ENCODE results near the gene SCUBE1.

The SCUBE1 gene

DNA sequence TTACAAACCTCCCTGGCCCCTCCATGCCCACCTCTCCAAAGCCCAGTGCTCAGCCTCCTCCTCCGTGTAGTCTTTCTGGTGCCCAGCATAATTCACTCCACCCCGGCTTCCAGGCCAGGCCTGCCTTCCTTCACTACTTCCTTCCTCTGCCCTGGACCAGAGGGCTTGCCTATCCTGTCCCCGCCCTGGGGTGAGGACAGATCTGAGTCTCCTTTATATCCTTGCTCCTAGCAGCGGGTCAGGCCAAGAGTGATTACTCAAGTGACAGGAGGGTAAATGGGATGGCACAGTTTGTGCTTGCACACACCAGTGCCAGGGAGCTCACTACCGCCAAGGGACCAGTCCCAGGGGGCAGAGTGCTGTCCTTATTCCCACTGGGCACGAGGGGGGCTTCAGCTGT lies 48.0 kb downstream of the SCUBE1 start:
- H2AFZ ChIP-seq (ENCODE audit: insufficient read depth, low read length, poor library complexity), result no peak overlapping the region
- DNase-seq, result no peak
- no CpG with 5 or more reads among the region's 6 CpGs for WGBS (ENCODE audit: extremely low coverage, insufficient coverage, insufficient read length)

DNA sequence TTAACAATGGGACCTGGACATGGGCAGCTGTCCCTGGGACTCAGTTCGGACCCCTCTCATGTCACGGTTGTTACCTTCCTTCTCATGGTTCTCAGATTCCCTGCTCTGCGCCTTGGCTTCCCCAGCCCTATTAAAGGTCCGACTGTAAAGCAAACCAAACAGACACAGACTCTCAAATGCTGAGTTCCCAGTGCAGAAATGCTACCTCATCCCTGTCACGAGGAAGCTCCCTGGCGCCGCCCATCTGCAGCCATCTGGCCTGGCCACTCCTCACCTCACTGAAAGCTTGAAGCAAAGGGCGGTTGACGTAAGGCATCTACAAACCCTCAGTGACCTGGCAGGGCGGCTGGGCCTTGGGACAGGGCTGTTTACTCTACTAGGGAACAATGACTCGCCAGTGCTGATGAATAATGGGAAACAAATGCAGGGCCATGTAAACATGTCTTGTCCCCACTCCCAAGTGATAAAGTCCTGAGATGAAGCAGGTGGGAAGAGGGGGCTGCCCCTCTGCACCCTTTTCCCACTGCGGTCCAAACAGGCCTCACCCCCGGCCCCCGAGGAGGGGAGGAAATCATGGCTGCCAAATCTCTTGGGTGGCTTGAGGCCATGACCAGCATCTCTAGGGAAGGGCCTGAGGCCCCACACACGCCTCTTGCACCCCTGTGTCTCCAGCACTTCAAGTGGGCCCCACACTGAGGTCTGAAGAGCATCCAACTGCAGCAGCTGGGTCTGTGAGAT lies 49.3 kb downstream of the SCUBE1 start:
- DNase-seq, result peak; percentile 96 to 97
- no peak overlapping the region for H3K4me3 ChIP-seq (ENCODE audit: low read depth, low read length)
- no peak overlapping the region for H2BK120ac ChIP-seq (ENCODE audit: insufficient read depth, low read length, poor library complexity)
- no peak overlapping the region for H4K8ac ChIP-seq (ENCODE audit: low read depth, low read length)
- no peak overlapping the region for H3K14ac ChIP-seq (ENCODE audit: low read length)
- peaks cover 0 to 6% of the 10 kb centered on the region in 2 experiments for H3K4me1 ChIP-seq (ENCODE audit: control insufficient read depth in 1 of 2, insufficient read depth in 2 of 2, low read length in 2 of 2)
- no peak overlapping the region for H3K23ac ChIP-seq (ENCODE audit: low read length)
- no peak overlapping the region for H2BK5ac ChIP-seq (ENCODE audit: low read depth, low read length, poor library complexity)
- no CpG with 5 or more reads among the region's 15 CpGs for WGBS (ENCODE audit: extremely low coverage, insufficient coverage, insufficient read length)
- H3K9me3 ChIP-seq (ENCODE audit: insufficient read depth, low read depth, low read length), result no peaks in the 10 kb centered on the region
- H3K18ac ChIP-seq (ENCODE audit: low read length), result no peak overlapping the region
- no peak overlapping the region for H3K27ac ChIP-seq (ENCODE audit: low read depth, low read length)
- no peak overlapping the region for H4K12ac ChIP-seq (ENCODE audit: low read depth, low read length)
- no peaks in the 10 kb centered on the region for H3K79me2 ChIP-seq (ENCODE audit: control insufficient read depth, insufficient read depth, low read length, poor library complexity)
- no peak overlapping the region for H4K91ac ChIP-seq (ENCODE audit: low read depth, low read length)
- no peak overlapping the region for H3K9ac ChIP-seq (ENCODE audit: low read length)
- no peaks in the 10 kb centered on the region for H3K36me3 ChIP-seq (ENCODE audit: control insufficient read depth in 1 of 2, insufficient read depth in 2 of 2, low read length in 2 of 2)
- no peaks in the 10 kb centered on the region for H3K79me1 ChIP-seq (ENCODE audit: low read length)
- no peaks in the 10 kb centered on the region for H3K27me3 ChIP-seq (ENCODE audit: insufficient read depth, low read length)
- H3K4ac ChIP-seq (ENCODE audit: low read depth, low read length), result no peak overlapping the region
- no peak overlapping the region for H2AK5ac ChIP-seq (ENCODE audit: low read length)
- H3K4me2 ChIP-seq (ENCODE audit: low read length), result no peak overlapping the region
- no peak overlapping the region for H2AFZ ChIP-seq (ENCODE audit: insufficient read depth, low read length, poor library complexity)
- H2BK12ac ChIP-seq (ENCODE audit: low read length), result no peak overlapping the region

More for the DNA sequence above, 48.0 kb downstream of the SCUBE1 start:
- Histone ChIP-seq H3K4me2 (ENCODE audit: low read length) (no peak overlapping the region), H3K36me3 (ENCODE audit: control insufficient read depth in 1 of 2, insufficient read depth in 2 of 2, low read length in 2 of 2) (no peaks in the 10 kb centered on the region), H3K4me1 (ENCODE audit: control insufficient read depth in 1 of 2, insufficient read depth in 2 of 2, low read length in 2 of 2) (peaks cover 0 to 6% of the 10 kb centered on the region in 2 experiments), H2BK120ac (ENCODE audit: insufficient read depth, low read length, poor library complexity) (no peak overlapping the region), H3K79me2 (ENCODE audit: control insufficient read depth, insufficient read depth, low read length, poor library complexity) (no peaks in the 10 kb centered on the region), H3K18ac (ENCODE audit: low read length) (no peak overlapping the region), H3K79me1 (ENCODE audit: low read length) (no peaks in the 10 kb centered on the region), H3K27ac (ENCODE audit: low read depth, low read length) (no peak overlapping the region), H4K8ac (ENCODE audit: low read depth, low read length) (no peak overlapping the region), H3K4ac (ENCODE audit: low read depth, low read length) (no peak overlapping the region), H4K91ac (ENCODE audit: low read depth, low read length) (no peak overlapping the region), H2AK5ac (ENCODE audit: low read length) (no peak overlapping the region), H3K9me3 (ENCODE audit: insufficient read depth, low read depth, low read length) (no peaks in the 10 kb centered on the region), H2BK5ac (ENCODE audit: low read depth, low read length, poor library complexity) (no peak overlapping the region), H2BK12ac (ENCODE audit: low read length) (no peak overlapping the region), H3K27me3 (ENCODE audit: insufficient read depth, low read length) (no peaks in the 10 kb centered on the region), H3K4me3 (ENCODE audit: low read depth, low read length) (no peak overlapping the region), H3K14ac (ENCODE audit: low read length) (no peak overlapping the region), H4K12ac (ENCODE audit: low read depth, low read length) (no peak overlapping the region), H3K23ac (ENCODE audit: low read length) (no peak overlapping the region), H3K9ac (ENCODE audit: low read length) (no peak overlapping the region)

DNA sequence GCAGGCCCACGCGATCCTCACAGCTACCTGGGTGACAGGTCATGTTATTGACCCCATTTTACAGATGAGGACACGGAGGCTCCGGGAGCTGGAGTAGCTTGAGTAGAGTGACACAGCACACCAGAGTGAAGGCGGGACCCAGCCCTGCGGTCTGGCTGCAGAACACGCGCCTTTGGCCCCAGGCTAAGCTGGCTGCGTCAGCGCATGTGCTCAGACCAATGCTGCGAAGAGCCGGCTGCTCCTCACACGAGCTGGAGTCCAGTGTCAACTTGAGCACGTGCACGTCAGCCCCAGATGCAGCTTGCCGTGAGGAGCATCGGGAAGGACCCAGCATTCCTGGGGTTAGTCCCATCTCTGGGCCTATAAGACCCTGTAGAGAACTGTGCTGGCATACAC lies 49.9 kb downstream of the SCUBE1 start:
- H3K9me3 ChIP-seq (ENCODE audit: insufficient read depth, low read depth, low read length), result no peaks in the 10 kb centered on the region
- no peak overlapping the region for H2AK5ac ChIP-seq (ENCODE audit: low read length)
- no peaks in the 10 kb centered on the region for H3K79me2 ChIP-seq (ENCODE audit: control insufficient read depth, insufficient read depth, low read length, poor library complexity)
- no peak overlapping the region for H3K9ac ChIP-seq (ENCODE audit: low read length)
- H2AFZ ChIP-seq (ENCODE audit: insufficient read depth, low read length, poor library complexity), result no peak overlapping the region
- H2BK12ac ChIP-seq (ENCODE audit: low read length), result no peak overlapping the region
- no peak overlapping the region for H2BK120ac ChIP-seq (ENCODE audit: insufficient read depth, low read length, poor library complexity)
- H3K79me1 ChIP-seq (ENCODE audit: low read length), result no peaks in the 10 kb centered on the region
- H4K12ac ChIP-seq (ENCODE audit: low read depth, low read length), result no peak overlapping the region
- no peak overlapping the region for H3K27ac ChIP-seq (ENCODE audit: low read depth, low read length)
- H3K27me3 ChIP-seq (ENCODE audit: insufficient read depth, low read length), result no peaks in the 10 kb centered on the region
- no peak overlapping the region for H3K4ac ChIP-seq (ENCODE audit: low read depth, low read length)
- no peak overlapping the region for H3K4me3 ChIP-seq (ENCODE audit: low read depth, low read length)
- H2BK5ac ChIP-seq (ENCODE audit: low read depth, low read length, poor library complexity), result no peak overlapping the region
- no peak overlapping the region for H3K4me2 ChIP-seq (ENCODE audit: low read length)
- H3K36me3 ChIP-seq (ENCODE audit: control insufficient read depth in 1 of 2, insufficient read depth in 2 of 2, low read length in 2 of 2), result no peaks in the 10 kb centered on the region
- no peak overlapping the region for H3K14ac ChIP-seq (ENCODE audit: low read length)
- no peak overlapping the region for H4K8ac ChIP-seq (ENCODE audit: low read depth, low read length)
- DNase-seq, result peak; percentile 91 to 95
- no peak overlapping the region for H4K91ac ChIP-seq (ENCODE audit: low read depth, low read length)
- peaks cover 0 to 6% of the 10 kb centered on the region in 2 experiments for H3K4me1 ChIP-seq (ENCODE audit: control insufficient read depth in 1 of 2, insufficient read depth in 2 of 2, low read length in 2 of 2)
- H3K18ac ChIP-seq (ENCODE audit: low read length), result no peak overlapping the region
- no peak overlapping the region for H3K23ac ChIP-seq (ENCODE audit: low read length)
- no CpG with 5 or more reads among the region's 17 CpGs for WGBS (ENCODE audit: extremely low coverage, insufficient coverage, insufficient read length)

DNA sequence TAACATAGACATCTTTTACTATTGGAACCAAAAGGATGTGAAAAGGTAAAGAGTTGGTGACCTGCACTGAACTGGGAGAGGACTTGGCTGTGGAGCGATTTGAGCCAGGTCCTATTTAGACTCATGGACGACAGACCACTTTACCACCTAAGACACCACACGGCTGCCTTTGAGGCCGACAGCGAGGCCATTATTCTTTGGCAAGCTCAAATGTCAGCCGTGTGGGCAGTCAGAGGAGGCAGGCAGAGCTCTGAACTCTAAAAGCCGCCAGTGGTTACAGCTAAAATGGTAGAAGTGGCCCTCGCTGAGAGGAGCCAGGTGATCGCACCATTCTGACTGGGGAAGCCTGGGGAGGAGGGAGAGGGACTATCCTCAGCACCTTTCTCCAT lies 50.5 kb downstream of the SCUBE1 start:
- H3K23ac ChIP-seq (ENCODE audit: low read length), result no peak overlapping the region
- H3K4me1 ChIP-seq (ENCODE audit: control insufficient read depth in 1 of 2, insufficient read depth in 2 of 2, low read length in 2 of 2), result peaks cover 0 to 6% of the 10 kb centered on the region in 2 experiments
- H3K9ac ChIP-seq (ENCODE audit: low read length), result no peak overlapping the region
- H2BK5ac ChIP-seq (ENCODE audit: low read depth, low read length, poor library complexity), result no peak overlapping the region
- H3K4me3 ChIP-seq (ENCODE audit: low read depth, low read length), result no peak overlapping the region
- H3K27ac ChIP-seq (ENCODE audit: low read depth, low read length), result no peak overlapping the region
- no peak overlapping the region for H2AFZ ChIP-seq (ENCODE audit: insufficient read depth, low read length, poor library complexity)
- H3K4ac ChIP-seq (ENCODE audit: low read depth, low read length), result no peak overlapping the region
- no peak overlapping the region for H2AK5ac ChIP-seq (ENCODE audit: low read length)
- no peak overlapping the region for H3K18ac ChIP-seq (ENCODE audit: low read length)
- no peaks in the 10 kb centered on the region for H3K9me3 ChIP-seq (ENCODE audit: insufficient read depth, low read depth, low read length)
- H4K8ac ChIP-seq (ENCODE audit: low read depth, low read length), result no peak overlapping the region
- H3K36me3 ChIP-seq (ENCODE audit: control insufficient read depth in 1 of 2, insufficient read depth in 2 of 2, low read length in 2 of 2), result no peaks in the 10 kb centered on the region
- H3K14ac ChIP-seq (ENCODE audit: low read length), result no peak overlapping the region
- no peak overlapping the region for H2BK12ac ChIP-seq (ENCODE audit: low read length)
- no peaks in the 10 kb centered on the region for H3K27me3 ChIP-seq (ENCODE audit: insufficient read depth, low read length)
- no peaks in the 10 kb centered on the region for H3K79me1 ChIP-seq (ENCODE audit: low read length)
- H3K4me2 ChIP-seq (ENCODE audit: low read length), result no peak overlapping the region
- no peak overlapping the region for H4K91ac ChIP-seq (ENCODE audit: low read depth, low read length)
- H4K12ac ChIP-seq (ENCODE audit: low read depth, low read length), result no peak overlapping the region
- DNase-seq, result no peak
- no peaks in the 10 kb centered on the region for H3K79me2 ChIP-seq (ENCODE audit: control insufficient read depth, insufficient read depth, low read length, poor library complexity)
- WGBS (ENCODE audit: extremely low coverage, insufficient coverage, insufficient read length), result no CpG with 5 or more reads among the region's 9 CpGs
- no peak overlapping the region for H2BK120ac ChIP-seq (ENCODE audit: insufficient read depth, low read length, poor library complexity)
